SK-N-SH treated with all-trans-retinoic acid at 6 μM for 48 hours (cell line): ENCODE results near the gene RASD1.

Source experiments
- ARNTL ChIP-seq: fragments of 450-650 bp; formaldehyde crosslinking; IDR thresholded peaks from 2 replicates; pipeline ENCODE4 v1.5.0; 2020; ENCODE audit warnings: low read depth, mild to moderate bottlenecking, moderate library complexity, borderline replicate concordance
- CREB5 ChIP-seq: fragments of 250-450 bp; sonication (Bioruptor Pico); IDR thresholded peaks from 2 replicates; pipeline ENCODE4 v1.5.1; 2020; ENCODE audit warnings: low read depth, mild to moderate bottlenecking, moderate library complexity
- ESRRG ChIP-seq: fragments of 250-450 bp; sonication (Bioruptor Pico); IDR thresholded peaks from 2 replicates; pipeline ENCODE4 v1.6.1; 2021; ENCODE audit warnings: mild to moderate bottlenecking
- SNAI2 ChIP-seq: fragments of 250-450 bp; sonication (Bioruptor Pico); IDR thresholded peaks from 2 replicates; pipeline ENCODE4 v1.5.0; 2020; ENCODE audit warnings: mild to moderate bottlenecking, moderate library complexity
- TOX ChIP-seq: fragments of 250-450 bp; sonication (Bioruptor Pico); IDR thresholded peaks from 2 replicates; pipeline ENCODE4 v1.8.0; 2021; ENCODE audit warnings: mild to moderate bottlenecking, moderate library complexity, borderline replicate concordance
- ZFP30 ChIP-seq: fragments of 450-650 bp; formaldehyde crosslinking; IDR thresholded peaks from 2 replicates; pipeline ENCODE4 v1.5.0; 2022; ENCODE audit warnings: mild to moderate bottlenecking, moderate library complexity

- TF ChIP-seq CREB5 (CRISPR knock-in tag) (no peak), ZFP30 (CRISPR knock-in tag) (no peak), TOX (CRISPR knock-in tag) (no peak), ARNTL (no peak), ESRRG (no peak), SNAI2 (no peak)
These were observed 6.8 kb upstream of the RASD1 start for GRCh38 chr17:17502741-17503565.
